T47D (cell line): Measurements from ENCODE around the gene MYL10.
"Not testable (repeated sequence)": the region's sequence is repeated elsewhere in the genome, so short reads cannot be mapped to it uniquely, and the experiment has no call there.

Experiments
- DNase-seq, 2 experiments: peaks; one replicate each; pipeline versions ENCODE4 v3.0.0 to v3.0.0-alpha.2; 2011 to 2012; ENCODE audit warnings: low read depth in 1 of 2, low spot score in 1 of 2
- JUND ChIP-seq: IDR thresholded peaks from 2 replicates; pipeline ENCODE4 v1.6.1; 2012; ENCODE audit warnings: low read depth
- in situ Hi-C: cut with HindIII; loops from 2 replicates; pipeline ENCODE4 v1.10.0; 2016; ENCODE audit warnings: low sequenced_read_pairs, low pct_unique_long_range_greater_than_20kb

The MYL10 gene

GRCh38 chr7:101667399-101667798 is 38.3 kb upstream of the MYL10 start:
- in situ Hi-C loops, result no loop called here
- TF ChIP-seq JUND, result no peak
- DNase-seq, result no peak

- TF ChIP-seq JUND, result no peak
- no peak for DNase-seq
- in situ Hi-C loops, result no loop called here
Measured at GRCh38 chr7:101666741-101667140, 37.6 kb upstream of the MYL10 start.

GRCh38 chr7:101666293-101666692 is 37.2 kb upstream of the MYL10 start:
- no peak for TF ChIP-seq JUND
- in situ Hi-C loops, result no loop called here

GRCh38 chr7:101664893-101665471 is 35.9 kb upstream of the MYL10 start:
- in situ Hi-C loops, result no loop called here
- DNase-seq, result no peak
- no peak for TF ChIP-seq JUND

More at GRCh38 chr7:101666293-101666692, 37.2 kb upstream of the MYL10 start:
- no peak for DNase-seq

GRCh38 chr7:101664436-101664835 is 35.3 kb upstream of the MYL10 start:
- DNase-seq, result no peak
- TF ChIP-seq JUND, result no peak

GRCh38 chr7:101663747-101664146 is 34.7 kb upstream of the MYL10 start:
- in situ Hi-C loops, result no loop called here

More at GRCh38 chr7:101664436-101664835, 35.3 kb upstream of the MYL10 start:
- in situ Hi-C loops, result no loop called here

GRCh38 chr7:101662447-101662998 is 33.4 kb upstream of the MYL10 start:
- TF ChIP-seq JUND, result no peak
- in situ Hi-C loops, result no loop called here
- peak in 1 of 2 experiments; percentile 24 for DNase-seq

More at GRCh38 chr7:101663747-101664146, 34.7 kb upstream of the MYL10 start:
- TF ChIP-seq JUND, result no peak
- DNase-seq, result no peak

- in situ Hi-C loops, result no loop called here
- no peak for TF ChIP-seq JUND
- no peak for DNase-seq
Measured at GRCh38 chr7:101659706-101660105, 30.6 kb upstream of the MYL10 start.

GRCh38 chr7:101657171-101657570 is 28.1 kb upstream of the MYL10 start:
- in situ Hi-C loops, result no loop called here
- TF ChIP-seq JUND, result no peak
- DNase-seq, result no peak

GRCh38 chr7:101651112-101651511 is 22.0 kb upstream of the MYL10 start:
- no peak for DNase-seq
- in situ Hi-C loops, result no loop called here
- no peak for TF ChIP-seq JUND

- no peak for DNase-seq
- no peak for TF ChIP-seq JUND
- in situ Hi-C loops, result no loop called here
Measured at GRCh38 chr7:101650579-101651081, 21.5 kb upstream of the MYL10 start.

- in situ Hi-C loops, DNase-seq: not testable (repeated sequence)
Measured at GRCh38 chr7:101647876-101648275, 18.8 kb upstream of the MYL10 start.

- DNase-seq, result no peak
- TF ChIP-seq JUND, result no peak
- in situ Hi-C loops, result no loop called here
Measured at GRCh38 chr7:101645951-101646350, 16.9 kb upstream of the MYL10 start.

- DNase-seq, result peak in 1 of 2 experiments; percentile 7
- in situ Hi-C loops, result no loop called here
- no peak for TF ChIP-seq JUND
Measured at GRCh38 chr7:101644879-101645278, 15.8 kb upstream of the MYL10 start.

GRCh38 chr7:101639127-101639526 is 10.0 kb upstream of the MYL10 start:
- in situ Hi-C loops, DNase-seq: not testable (repeated sequence)
